ENCODE results near the gene PDZD2.

DNA sequence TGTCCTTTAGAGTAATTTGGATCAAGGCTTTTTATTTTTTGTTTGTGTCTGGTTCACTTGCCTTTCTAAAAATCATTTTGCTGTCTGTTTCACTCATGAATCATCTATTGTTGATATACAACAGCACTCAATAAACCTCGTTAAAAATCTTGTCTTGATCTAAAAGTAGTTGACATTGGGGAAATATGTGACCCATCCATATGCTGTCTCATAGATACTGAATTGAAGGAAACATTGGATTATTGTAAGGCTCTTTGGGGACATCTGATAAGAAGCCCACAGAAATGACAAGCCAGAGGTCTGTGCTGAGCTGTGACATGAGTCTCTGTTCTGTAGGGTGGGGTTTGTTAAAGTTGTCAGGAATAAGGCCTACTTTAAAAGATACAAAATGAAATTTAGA, 208.0 kb downstream of the PDZD2 start:
- TF ChIP-seq JUN (IDR thresholded peaks at IDR 0.05; ENCODE audit: borderline replicate concordance, insufficient read depth, insufficient read length, low read depth) (no peak), EZH2 (IDR thresholded peaks at IDR 0.05; ENCODE audit: borderline replicate concordance, low read depth, low read length, severe bottlenecking) (no peak), GATA2 (IDR thresholded peaks at IDR 0.05; ENCODE audit: insufficient read depth, insufficient read length, low read depth, low read length) (no peak), POLR2AphosphoS5 (IDR thresholded peaks at IDR 0.05; ENCODE audit: insufficient read depth, low read depth, low read length) (no peak)
- TF ChIP-seq, protein P1, sequence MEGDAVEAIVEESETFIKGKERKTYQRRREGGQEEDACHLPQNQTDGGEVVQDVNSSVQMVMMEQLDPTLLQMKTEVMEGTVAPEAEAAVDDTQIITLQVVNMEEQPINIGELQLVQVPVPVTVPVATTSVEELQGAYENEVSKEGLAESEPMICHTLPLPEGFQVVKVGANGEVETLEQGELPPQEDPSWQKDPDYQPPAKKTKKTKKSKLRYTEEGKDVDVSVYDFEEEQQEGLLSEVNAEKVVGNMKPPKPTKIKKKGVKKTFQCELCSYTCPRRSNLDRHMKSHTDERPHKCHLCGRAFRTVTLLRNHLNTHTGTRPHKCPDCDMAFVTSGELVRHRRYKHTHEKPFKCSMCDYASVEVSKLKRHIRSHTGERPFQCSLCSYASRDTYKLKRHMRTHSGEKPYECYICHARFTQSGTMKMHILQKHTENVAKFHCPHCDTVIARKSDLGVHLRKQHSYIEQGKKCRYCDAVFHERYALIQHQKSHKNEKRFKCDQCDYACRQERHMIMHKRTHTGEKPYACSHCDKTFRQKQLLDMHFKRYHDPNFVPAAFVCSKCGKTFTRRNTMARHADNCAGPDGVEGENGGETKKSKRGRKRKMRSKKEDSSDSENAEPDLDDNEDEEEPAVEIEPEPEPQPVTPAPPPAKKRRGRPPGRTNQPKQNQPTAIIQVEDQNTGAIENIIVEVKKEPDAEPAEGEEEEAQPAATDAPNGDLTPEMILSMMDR (IDR thresholded peaks at IDR 0.05; ENCODE audit: extremely low read depth in 1 of 2, insufficient read depth in 1 of 2, low read depth in 1 of 2, low read length in 2 of 2), result no peak
- TF ChIP-seq, protein P2, sequence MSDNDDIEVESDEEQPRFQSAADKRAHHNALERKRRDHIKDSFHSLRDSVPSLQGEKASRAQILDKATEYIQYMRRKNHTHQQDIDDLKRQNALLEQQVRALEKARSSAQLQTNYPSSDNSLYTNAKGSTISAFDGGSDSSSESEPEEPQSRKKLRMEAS (IDR thresholded peaks at IDR 0.05; ENCODE audit: insufficient read depth, insufficient read length), result no peak

Data from endothelial cell of umbilical vein (primary cell).